GM12892 (cell line): Measurements from ENCODE around the gene NUAK1.

ENCODE experiments used
- POLR2A ChIP-seq: IDR thresholded peaks from 2 replicates; pipeline ENCODE4 v1.6.1; 2011; ENCODE audit warnings: low read depth, low read length, control low read depth
- POLR2AphosphoS5 ChIP-seq: IDR thresholded peaks from 2 replicates; pipeline ENCODE4 v1.6.1; 2011; ENCODE audit warnings: low read depth, low read length, control low read depth
- TAF1 ChIP-seq: IDR thresholded peaks from 2 replicates; pipeline ENCODE4 v1.6.1; 2011; ENCODE audit warnings: low read depth, mild to moderate bottlenecking, control low read depth, low read length, borderline replicate concordance

DNA sequence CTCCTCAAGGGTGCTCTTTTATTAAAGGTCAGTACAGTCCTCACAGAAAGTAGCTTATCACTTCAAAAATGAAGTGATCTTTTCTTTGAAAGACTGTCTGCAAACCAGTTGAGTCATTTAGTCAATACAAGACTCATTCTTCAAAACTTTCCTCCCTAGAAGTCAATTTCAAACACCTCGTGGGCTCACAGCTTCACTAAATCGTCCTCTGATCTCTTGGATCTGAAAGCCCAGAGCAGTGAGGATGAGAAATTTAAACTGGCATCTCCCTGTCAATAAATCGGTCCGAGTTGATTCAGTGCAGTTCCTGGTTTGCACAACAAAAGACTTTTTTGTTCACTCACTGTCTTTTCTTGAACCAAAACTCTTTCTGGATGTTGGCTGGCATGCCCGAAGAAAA is 44.5 kb downstream of the NUAK1 start:
- TF ChIP-seq POLR2A (no peak), POLR2AphosphoS5 (no peak), TAF1 (no peak)
